K562 (cell line): ENCODE data around the gene CLIP1. TPM values are rescaled to one million over a fixed set of nuclear protein-coding genes. Genes with fewer than 3 reads are reported as not detected.

ENCODE experiments used
- ATAC-seq: fragments of 200-7000 bp; cut with Tn5 transposase; 3 replicates; pipeline ENCODE4 v1.9.1; 2020; ENCODE audit warnings: moderate library complexity
- BruUV-seq: library from RNA; stranded (reverse); fragments of 400-500 nt; replicated peaks from 2 replicates; lab custom pipeline; 2021; lab: Mats Ljungman, UMichigan
- CTCF ChIA-PET: fragments of 300-600 bp; formaldehyde crosslinking; extraction: SDS; loops from one replicate; lab custom pipeline; 2021; ENCODE audit warnings: low intra/inter-chr PET ratio; lab: Yijun Ruan, JAX
- POLR2A ChIA-PET: fragments of 300-600, 350-650 bp; sonication (Branson Sonifier 250); formaldehyde crosslinking; extraction: SDS; loops from one replicate; lab custom pipeline; 2021; ENCODE audit warnings: antibody characterized with exemption, inconsistent platforms; lab: Yijun Ruan, JAX
- DNase-seq, 4 experiments: peaks; one replicate each; pipeline versions ENCODE4 v3.0.0 to v3.0.0-alpha.2; 2011 to 2018; ENCODE audit warnings: low spot score in 3 of 4, mixed read lengths in 3 of 4; ENCODE audit errors: extremely low read depth in 1 of 4
- FAIRE-seq: peaks from 2 replicates; lab custom pipeline; 2011; peaks lifted over from hg19 to GRCh38; lab: Jason Lieb, UNC
- H2AFZ ChIP-seq: 2 replicates; pipeline ENCODE4 v1.6.0; 2011; ENCODE audit warnings: low read depth, low read length, control low read depth, inconsistent platforms
- H3K27ac ChIP-seq: fragments of 200-600 bp; 3 replicates; pipeline ENCODE4 v1.8.0; 2011; ENCODE audit warnings: low read depth, mild to moderate bottlenecking, control low read depth, inconsistent platforms, low read length, moderate library complexity, mixed read lengths; ENCODE audit errors: extremely low read depth
- H3K27me3 ChIP-seq, 2 experiments: fragments of 300-600 bp in 1 of 2; 2 replicates in 1 of 2; 3 replicates in 1 of 2; pipeline versions ENCODE4 v1.6.0 to v1.8.0; 2011; ENCODE audit warnings: inconsistent platforms in 2 of 2, low read length in 2 of 2, mild to moderate bottlenecking in 1 of 2, mixed read lengths in 1 of 2, moderate library complexity in 1 of 2; ENCODE audit not compliant: control insufficient read depth in 2 of 2, insufficient read depth in 2 of 2
- H3K36me3 ChIP-seq: fragments of 300-600 bp; 3 replicates; pipeline ENCODE4 v1.8.0; 2011; ENCODE audit warnings: mild to moderate bottlenecking, low read length, inconsistent platforms; ENCODE audit not compliant: control insufficient read depth, insufficient read depth
- H3K4me1 ChIP-seq, 2 experiments: fragments of 200-600 bp in 1 of 2; replicated peaks in 1 of 2; 2 replicates in 1 of 2; 3 replicates in 1 of 2; pipeline versions ENCODE4 v1.5.1 to v1.8.0; 2011; ENCODE audit warnings: inconsistent platforms in 2 of 2, low read length in 2 of 2, mild to moderate bottlenecking in 1 of 2, mixed read lengths in 1 of 2, moderate library complexity in 1 of 2; ENCODE audit not compliant: control insufficient read depth in 2 of 2, insufficient read depth in 2 of 2
- H3K4me2 ChIP-seq: 2 replicates; pipeline ENCODE4 v1.6.1; 2011; ENCODE audit warnings: low read length, control low read depth, inconsistent platforms, mixed read lengths; ENCODE audit not compliant: insufficient read depth
- H3K4me3 ChIP-seq: fragments of 200-600 bp; sonication (generic), shearing (Covaris generic); 2 replicates; pipeline ENCODE4 v1.5.1; 2016; ENCODE audit warnings: control low read depth, inconsistent platforms
- H3K79me2 ChIP-seq: fragments of 200-600 bp; 3 replicates; pipeline ENCODE4 v1.8.0; 2011; ENCODE audit warnings: low read length, inconsistent platforms; ENCODE audit not compliant: control insufficient read depth, insufficient read depth
- H3K9ac ChIP-seq, 2 experiments: 2 replicates each; pipeline versions ENCODE4 v1.6.0 to v1.6.1; 2011; ENCODE audit warnings: low read depth in 2 of 2, low read length in 2 of 2, control low read depth in 1 of 2, inconsistent platforms in 1 of 2, mild to moderate bottlenecking in 1 of 2, mixed read lengths in 1 of 2; ENCODE audit not compliant: insufficient read depth in 1 of 2
- H3K9me1 ChIP-seq: one replicate; pipeline ENCODE4 v1.6.0; 2011; ENCODE audit warnings: inconsistent platforms, mild to moderate bottlenecking, low read length, moderate library complexity; ENCODE audit not compliant: control insufficient read depth, insufficient read depth
- H3K9me3 ChIP-seq: replicated peaks from 2 replicates; pipeline ENCODE4 v1.5.1; 2011; ENCODE audit warnings: low read depth, low read length, inconsistent platforms; ENCODE audit not compliant: control insufficient read depth, insufficient read depth
- H4K20me1 ChIP-seq: replicated peaks from 2 replicates; pipeline ENCODE4 v1.6.1; 2011; ENCODE audit warnings: low read length, inconsistent platforms, mixed read lengths; ENCODE audit not compliant: control insufficient read depth, insufficient read depth
- GABPA ChIP-seq: fragments of 200-800 bp; sonication (Bioruptor generic); conservative IDR thresholded peaks from 2 replicates; pipeline ENCODE4 v1.6.1; 2016; ENCODE audit warnings: low read depth, missing genetic modification characterization, missing compliant biosample characterization
- HNRNPUL1 ChIP-seq: fragments of 200-400 bp; formaldehyde crosslinking; IDR thresholded peaks from 2 replicates; pipeline ENCODE4 v1.6.1; 2017; ENCODE audit warnings: low read length
- MCM2 ChIP-seq: fragments of 450-650 bp; IDR thresholded peaks from 2 replicates; pipeline ENCODE4 v1.6.1; 2017; ENCODE audit warnings: low read depth, mild to moderate bottlenecking
- MTF1 ChIP-seq: fragments of 250-450 bp; sonication (Bioruptor Pico); IDR thresholded peaks from 2 replicates; pipeline ENCODE4 v1.9.0; 2021; ENCODE audit warnings: moderate library complexity, mild to moderate bottlenecking, inconsistent platforms, borderline replicate concordance
- WGBS: fragments of 100-300 bp; shearing (Covaris generic); methylation state at CpG from one replicate; pipeline ENCODE4 v1.1.6; 2016; ENCODE audit warnings: low coverage, mixed read lengths; ENCODE audit not compliant: insufficient coverage; ENCODE audit errors: missing lambda C conversion rate; 5-methylcytosine and 5-hydroxymethylcytosine counted together
- in situ Hi-C: fragments of 300-500 bp; cut with MboI; formaldehyde crosslinking; loops from 4 replicates; pipeline ENCODE4 v1.15.0; 2018; ENCODE audit warnings: inconsistent platforms, mixed read lengths
- intact Hi-C: fragments of 100-400 bp; cut with micrococcal nuclease; formaldehyde crosslinking; loops from 2 replicates; pipeline ENCODE4 v1.14.2; 2022
- polyA plus RNA-seq, 8 experiments: library from polyadenylated mRNA; depleted of rRNA in 4 of 8; stranded (reverse) in 5 of 8; unstranded in 3 of 8; fragments of >200 nt; fragmentation: Nextera tagmentation in 2 of 8; fragmentation: Illumina TruSeq in 1 of 8; extraction: Ambion mirVana in 2 of 8; extraction: Trizol in 1 of 8; gene quantifications; 2 replicates each; pipeline versions ENCODE4 v1.2.1 to v1.2.3, GENCODE V29; 2011 to 2014; ENCODE audit warnings: inconsistent platforms in 1 of 8, missing spikeins in 1 of 8
- total RNA-seq, 7 experiments: library from RNA; depleted of rRNA in 6 of 7; stranded (reverse); fragments of >200 nt in 6 of 7; fragmentation: Illumina TruSeq in 2 of 7; extraction: Trizol in 2 of 7; gene quantifications; 2 replicates each; pipeline versions ENCODE4 v1.2.1 to v1.2.3, GENCODE V29; 2011 to 2021; ENCODE audit warnings: low replicate concordance in 1 of 7
- TF ChIP-seq, protein P1 (sequence below): IDR thresholded peaks from 2 replicates; pipeline ENCODE4 v1.6.1; 2011; ENCODE audit warnings: borderline replicate concordance, low read depth, mild to moderate bottlenecking, moderate library complexity, low read length; ENCODE audit not compliant: insufficient read depth, poor library complexity, severe bottlenecking

CLIP1 gene
- total and polyA plus RNA-seq, 9 of the 15 experiments (the other 6 are each of a cell fraction or from before 2014, with no cell fraction given): 5.8 to 33.9 (median 27.6) TPM

DNA sequence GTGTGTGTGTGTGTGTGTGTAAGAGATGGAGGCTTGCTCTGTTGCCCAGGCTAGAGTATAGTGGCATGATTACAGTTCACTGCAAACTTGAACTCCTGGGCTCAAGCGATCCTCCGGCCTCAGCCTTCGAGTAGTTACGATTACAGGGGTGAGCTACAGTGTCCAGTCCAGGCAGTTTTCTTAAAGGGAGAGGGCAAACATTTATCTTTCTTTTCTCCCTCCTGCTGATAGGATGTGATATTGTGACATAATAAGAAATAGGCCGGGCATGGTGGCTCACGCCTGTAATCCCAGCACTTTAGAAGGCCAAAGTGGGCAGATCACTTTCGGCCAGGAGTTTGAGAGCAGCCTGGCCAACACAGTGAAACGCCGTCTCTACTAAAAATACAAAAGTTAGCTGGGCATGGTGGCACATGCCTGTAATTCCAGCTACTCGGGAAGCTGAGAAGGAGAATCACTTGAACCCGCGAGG, 31.8 kb upstream of the CLIP1 start:
- 76% methylated on average over 10 of the region's 12 CpGs for WGBS
- H3K27ac ChIP-seq: no peak overlapping the region
- peak overlapping the region; percentile 76 for H2AFZ ChIP-seq
- H3K4me3 ChIP-seq: no peak overlapping the region
- H3K9me3 ChIP-seq: no peaks in the 10 kb centered on the region
- BruUV-seq: no TSS peak
- H3K4me1 ChIP-seq: peaks cover 0 to 3% of the 10 kb centered on the region in 2 experiments; a peak in 2 of 5 replicates
- in situ Hi-C loops: no loop called here
- H3K27me3 ChIP-seq: no peaks in the 10 kb centered on the region
- H3K79me2 ChIP-seq: no peaks in the 10 kb centered on the region
- TF ChIP-seq MCM2 (no peak), GABPA (0 out of 2 replicates have a peak, but pooled peaks have one; percentile 20)
- CTCF ChIA-PET: no interaction called here
- H3K9me1 ChIP-seq: no peaks in the 10 kb centered on the region
- intact Hi-C loops: no loop called here
- DNase-seq: no peak
- H3K9ac ChIP-seq: no peak overlapping the region
- peak; percentile 12; the same call in 1 of the 3 replicates for ATAC-seq
- no peak for FAIRE-seq
- H3K36me3 ChIP-seq: no peaks in the 10 kb centered on the region
- POLR2A ChIA-PET: interaction anchor here (0.8 to 1.0 kb wide), 3 partner anchors 18 to 55 kb away, joined by 3 to 4 read pairs (median 3); no protein-coding TSS in a partner anchor
- H4K20me1 ChIP-seq: no peaks in the 10 kb centered on the region
- H3K4me2 ChIP-seq: no peak overlapping the region

DNA sequence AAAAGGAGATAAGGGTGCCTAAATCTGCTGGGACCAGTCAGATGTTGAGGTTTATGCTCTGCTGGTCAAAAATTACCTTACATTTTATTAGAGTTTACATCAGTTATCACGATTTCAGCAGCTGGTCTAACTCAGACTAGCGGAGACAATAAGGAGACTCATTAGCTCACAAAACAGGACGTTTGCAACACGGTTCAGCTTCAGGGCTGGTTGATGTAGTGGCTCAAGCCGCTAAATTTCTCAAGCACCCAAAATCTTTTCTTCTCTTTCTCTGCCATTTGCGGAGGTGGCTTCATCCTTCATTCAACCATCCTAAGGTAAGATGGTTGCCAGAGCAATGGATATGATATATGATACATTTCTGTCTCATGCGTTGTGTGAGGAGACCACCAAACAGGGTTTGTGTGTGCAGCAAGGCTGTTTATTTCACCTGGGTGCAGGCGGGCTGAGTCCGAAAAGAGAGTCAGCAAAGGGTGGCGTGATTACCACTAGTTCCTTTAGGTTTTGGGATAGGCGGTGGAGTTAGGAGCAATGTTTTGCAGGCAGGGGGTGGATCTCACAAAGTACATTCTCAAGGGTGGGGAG, 30.3 kb upstream of the CLIP1 start:
- in situ Hi-C loops: no loop called here
- TF ChIP-seq, protein P1, sequence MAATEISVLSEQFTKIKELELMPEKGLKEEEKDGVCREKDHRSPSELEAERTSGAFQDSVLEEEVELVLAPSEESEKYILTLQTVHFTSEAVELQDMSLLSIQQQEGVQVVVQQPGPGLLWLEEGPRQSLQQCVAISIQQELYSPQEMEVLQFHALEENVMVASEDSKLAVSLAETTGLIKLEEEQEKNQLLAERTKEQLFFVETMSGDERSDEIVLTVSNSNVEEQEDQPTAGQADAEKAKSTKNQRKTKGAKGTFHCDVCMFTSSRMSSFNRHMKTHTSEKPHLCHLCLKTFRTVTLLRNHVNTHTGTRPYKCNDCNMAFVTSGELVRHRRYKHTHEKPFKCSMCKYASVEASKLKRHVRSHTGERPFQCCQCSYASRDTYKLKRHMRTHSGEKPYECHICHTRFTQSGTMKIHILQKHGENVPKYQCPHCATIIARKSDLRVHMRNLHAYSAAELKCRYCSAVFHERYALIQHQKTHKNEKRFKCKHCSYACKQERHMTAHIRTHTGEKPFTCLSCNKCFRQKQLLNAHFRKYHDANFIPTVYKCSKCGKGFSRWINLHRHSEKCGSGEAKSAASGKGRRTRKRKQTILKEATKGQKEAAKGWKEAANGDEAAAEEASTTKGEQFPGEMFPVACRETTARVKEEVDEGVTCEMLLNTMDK: no peak
- no peak for TF ChIP-seq MTF1 (CRISPR knock-in tag)
- TF ChIP-seq HNRNPUL1: no peak
- TF ChIP-seq, all 486 proteins: peak for 0
- no peaks in the 10 kb centered on the region for H3K9me3 ChIP-seq
- H3K9me1 ChIP-seq: no peaks in the 10 kb centered on the region
- DNase-seq: no peak
- H3K9ac ChIP-seq: no peak overlapping the region; a peak in 1 of 4 replicates
- no peaks in the 10 kb centered on the region for H3K79me2 ChIP-seq
- no peaks in the 10 kb centered on the region for H4K20me1 ChIP-seq
- no peak for ATAC-seq
- no peak overlapping the region for H2AFZ ChIP-seq
- no peak for FAIRE-seq
- no peaks in the 10 kb centered on the region for H3K27me3 ChIP-seq
- POLR2A ChIA-PET: interaction anchor here (1.0 to 1.4 kb wide), 3 partner anchors 17 to 119 kb away, joined by 3 to 4 read pairs (median 3); no protein-coding TSS in a partner anchor
- CTCF ChIA-PET: no interaction called here
- no peak overlapping the region for H3K4me2 ChIP-seq
- no peak overlapping the region for H3K27ac ChIP-seq
- no peak overlapping the region for H3K4me3 ChIP-seq
- intact Hi-C loops: no loop called here
- no peaks in the 10 kb centered on the region for H3K36me3 ChIP-seq
- WGBS: 59% methylated on average over 11 of the region's 11 CpGs
- BruUV-seq: no TSS peak
- H3K4me1 ChIP-seq: peaks cover 0 to 3% of the 10 kb centered on the region in 2 experiments; a peak in 2 of 5 replicates
